NCI-H82 treated with DMSO at 0.1 percent for 48 hours (cell line): Measurements from ENCODE around the gene LY6G6C.
A peak's percentile ranks its signal among the peaks of the same experiment; 100 is the strongest.
"Not testable (repeated sequence)": the region's sequence is repeated elsewhere in the genome, so short reads cannot be mapped to it uniquely, and the experiment has no call there.

Source experiments
- DNase-seq: peaks from one replicate; lab custom pipeline; 2025; ENCODE audit not compliant: unreplicated experiment; lab: John Stamatoyannopoulos, UW

LY6G6C gene

GRCh38 chr6:31709157-31709556, 12.4 kb downstream of the LY6G6C start:
- not testable (repeated sequence) for DNase-seq

GRCh38 chr6:31708224-31708623, 13.3 kb downstream of the LY6G6C start:
- no peak for DNase-seq

- DNase-seq, result no peak
These were observed 13.8 kb downstream of the LY6G6C start for GRCh38 chr6:31707701-31708100.

GRCh38 chr6:31706599-31706998, 14.9 kb downstream of the LY6G6C start, which contains the start of gene LY6G6F:
Gene LY6G6F, plus strand, starts transcription at chr6:31706866. Its CDS starts 41 bp downstream, at chr6:31706907.
- DNase-seq, result no peak

GRCh38 chr6:31705931-31706330, 15.6 kb downstream of the LY6G6C start:
- no peak for DNase-seq

GRCh38 chr6:31702819-31703716, 18.5 kb downstream of the LY6G6C start, which contains the start of gene ABHD16A:
Gene ABHD16A, minus strand, starts transcription at chr6:31703324. Its CDS starts 43 bp downstream, at chr6:31703281.
- peak; percentile 89 for DNase-seq

- DNase-seq, result no peak
These were observed 19.1 kb downstream of the LY6G6C start for GRCh38 chr6:31702405-31702818.

- no peak for DNase-seq
These were observed 19.7 kb downstream of the LY6G6C start for GRCh38 chr6:31701666-31702404.

- DNase-seq, result no peak
These were observed 20.7 kb downstream of the LY6G6C start for GRCh38 chr6:31700740-31701401.

GRCh38 chr6:31697555-31697954, 24.0 kb downstream of the LY6G6C start:
- no peak for DNase-seq

GRCh38 chr6:31693535-31693934, 28.0 kb downstream of the LY6G6C start:
- no peak for DNase-seq

- no peak for DNase-seq
These were observed 28.7 kb downstream of the LY6G6C start for GRCh38 chr6:31692886-31693285.

GRCh38 chr6:31692353-31692752, 29.2 kb downstream of the LY6G6C start:
- DNase-seq, result no peak

- no peak for DNase-seq
These were observed 29.9 kb downstream of the LY6G6C start for GRCh38 chr6:31691564-31692108.

- DNase-seq, result no peak
These were observed 30.5 kb downstream of the LY6G6C start for GRCh38 chr6:31691078-31691463.

GRCh38 chr6:31690231-31691077, 31.1 kb downstream of the LY6G6C start:
- DNase-seq, result no peak

- no peak for DNase-seq
These were observed 32.1 kb downstream of the LY6G6C start for GRCh38 chr6:31689249-31690110.

- no peak for DNase-seq
These were observed 33.5 kb downstream of the LY6G6C start for GRCh38 chr6:31687860-31688693.
